MM.1S (cell line): ENCODE data around the gene KIFAP3.
"Not testable (repeated sequence)": the region's sequence is repeated elsewhere in the genome, so short reads cannot be mapped to it uniquely, and the experiment has no call there.

Experiments
- EZH2 ChIP-seq: fragments of 300-600 bp; sonication (generic); optimal IDR thresholded peaks from 2 replicates; pipeline ENCODE3; 2017; ENCODE audit warnings: low read depth, mild to moderate bottlenecking, antibody characterized with exemption, low read length, mixed read lengths
- TF ChIP-seq, protein P1 (sequence below): fragments of 300-600 bp; sonication (generic); IDR thresholded peaks from 2 replicates; pipeline ENCODE4 v1.5.1; 2016; ENCODE audit warnings: antibody characterized with exemption, low read length, mixed read lengths

DNA sequence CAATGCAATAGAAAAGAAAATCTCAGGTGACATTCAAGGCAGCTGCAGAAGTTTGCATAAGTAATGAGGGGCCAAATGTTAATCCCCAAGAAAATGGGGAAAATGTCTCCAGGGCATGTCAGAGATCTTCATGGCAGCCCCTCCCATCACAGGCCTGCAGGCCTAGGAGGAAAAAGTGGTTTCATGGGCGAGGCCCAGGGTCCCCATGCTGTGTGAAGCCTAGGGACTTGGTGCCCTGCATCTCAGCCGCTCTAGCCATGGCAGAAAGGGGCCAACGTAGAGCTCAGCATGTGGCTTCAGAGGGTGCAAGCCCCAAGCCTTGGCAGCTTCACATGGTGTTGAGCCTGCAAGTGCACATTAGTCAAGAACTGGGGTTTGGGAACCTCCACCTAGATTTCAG is 202.5 kb downstream of the KIFAP3 start:
- TF ChIP-seq, protein P1, sequence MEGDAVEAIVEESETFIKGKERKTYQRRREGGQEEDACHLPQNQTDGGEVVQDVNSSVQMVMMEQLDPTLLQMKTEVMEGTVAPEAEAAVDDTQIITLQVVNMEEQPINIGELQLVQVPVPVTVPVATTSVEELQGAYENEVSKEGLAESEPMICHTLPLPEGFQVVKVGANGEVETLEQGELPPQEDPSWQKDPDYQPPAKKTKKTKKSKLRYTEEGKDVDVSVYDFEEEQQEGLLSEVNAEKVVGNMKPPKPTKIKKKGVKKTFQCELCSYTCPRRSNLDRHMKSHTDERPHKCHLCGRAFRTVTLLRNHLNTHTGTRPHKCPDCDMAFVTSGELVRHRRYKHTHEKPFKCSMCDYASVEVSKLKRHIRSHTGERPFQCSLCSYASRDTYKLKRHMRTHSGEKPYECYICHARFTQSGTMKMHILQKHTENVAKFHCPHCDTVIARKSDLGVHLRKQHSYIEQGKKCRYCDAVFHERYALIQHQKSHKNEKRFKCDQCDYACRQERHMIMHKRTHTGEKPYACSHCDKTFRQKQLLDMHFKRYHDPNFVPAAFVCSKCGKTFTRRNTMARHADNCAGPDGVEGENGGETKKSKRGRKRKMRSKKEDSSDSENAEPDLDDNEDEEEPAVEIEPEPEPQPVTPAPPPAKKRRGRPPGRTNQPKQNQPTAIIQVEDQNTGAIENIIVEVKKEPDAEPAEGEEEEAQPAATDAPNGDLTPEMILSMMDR, result not testable (repeated sequence)
- not testable (repeated sequence) for TF ChIP-seq EZH2
